GM21717 (cell line): ENCODE measurements around the gene IGFALS.

Experiments
- ATAC-seq: cut with Tn5 transposase; IDR thresholded peaks from one replicate; pipeline ENCODE4 v1.9.1; 2021; ENCODE audit warnings: mild to moderate bottlenecking, moderate library complexity; ENCODE audit not compliant: unreplicated experiment

The IGFALS gene

GRCh38 chr16:1793578-1794220 lies at the start of gene IGFALS:
Gene IGFALS, minus strand, starts transcription at chr16:1793705. Its CDS starts 53 bp downstream, at chr16:1793652.
- ATAC-seq = no peak

GRCh38 chr16:1839554-1839953 lies 46.0 kb upstream of the IGFALS start:
- ATAC-seq = no peak

GRCh38 chr16:1834096-1834495 lies 40.6 kb upstream of the IGFALS start:
- no peak for ATAC-seq

- no peak for ATAC-seq
Measured at GRCh38 chr16:1832838-1833454, 39.4 kb upstream of the IGFALS start.

GRCh38 chr16:1831186-1832075 lies 37.9 kb upstream of the IGFALS start:
- ATAC-seq = no peak

GRCh38 chr16:1830213-1830612 lies 36.7 kb upstream of the IGFALS start:
- ATAC-seq = no peak

GRCh38 chr16:1828645-1829410 lies 35.3 kb upstream of the IGFALS start:
- no peak for ATAC-seq

- ATAC-seq = peak; percentile 68
Measured at GRCh38 chr16:1826691-1827573, 33.4 kb upstream of the IGFALS start, which contains the start of the genes FAHD1 and HAGH. Gene FAHD1, plus strand, starts transcription at chr16:1827206. Its CDS starts 33 bp downstream, at chr16:1827239. Gene HAGH, minus strand, starts transcription at chr16:1826825. Its CDS starts 38 bp downstream, at chr16:1826787.

GRCh38 chr16:1825864-1826690 lies 32.6 kb upstream of the IGFALS start:
- peak; percentile 40 for ATAC-seq

GRCh38 chr16:1825381-1825863 lies 31.9 kb upstream of the IGFALS start:
- ATAC-seq = no peak

GRCh38 chr16:1823821-1824220 lies 30.3 kb upstream of the IGFALS start:
- no peak for ATAC-seq

- no peak for ATAC-seq
Measured at GRCh38 chr16:1822801-1823200, 29.3 kb upstream of the IGFALS start.

GRCh38 chr16:1821861-1822611 lies 28.5 kb upstream of the IGFALS start:
- ATAC-seq = no peak

GRCh38 chr16:1820946-1821290 lies 27.4 kb upstream of the IGFALS start:
- no peak for ATAC-seq

GRCh38 chr16:1820096-1820945 lies 26.8 kb upstream of the IGFALS start:
- ATAC-seq = no peak

- no peak for ATAC-seq
Measured at GRCh38 chr16:1819611-1820010, 26.1 kb upstream of the IGFALS start.

GRCh38 chr16:1818873-1819525 lies 25.5 kb upstream of the IGFALS start:
- ATAC-seq = no peak
